ENCODE measurements around the gene HAUS8. TPM values are rescaled to one million over a fixed set of nuclear protein-coding genes. Genes with fewer than 3 reads are reported as not detected.
A peak's percentile ranks its signal among the peaks of the same experiment; 100 is the strongest.

Gene HAUS8
- total and polyA plus RNA-seq, 4 donors = 4.5 to 15.1 (median 6.5) TPM

DNA sequence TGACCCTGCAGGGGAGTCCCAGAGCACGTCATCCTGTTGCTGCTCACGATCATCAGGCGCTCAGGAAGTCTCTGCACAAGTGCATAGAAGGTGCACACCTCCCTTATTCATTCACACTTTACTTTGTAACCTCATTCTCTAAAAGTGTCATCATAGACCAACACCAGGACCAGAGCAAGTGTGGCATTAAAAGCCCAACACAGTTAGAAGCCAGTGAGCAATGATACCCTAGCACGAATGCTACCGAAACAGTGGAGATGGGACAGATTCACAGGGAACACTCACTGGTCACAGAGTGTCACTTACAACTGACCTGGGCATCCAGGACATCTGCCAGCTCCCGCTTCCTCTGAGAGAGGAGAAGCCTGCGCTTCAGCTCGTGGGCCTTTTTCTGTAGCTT, 17.0 kb downstream of the HAUS8 start:
- DNase-seq (no peak), ATAC-seq (ENCODE audit: low FRiP score) (no peak)
- Histone ChIP-seq H3K9me3 (ENCODE audit: control insufficient read depth, low read length) (peaks cover 7% of the 10 kb centered on the region), H3K4me3 (ENCODE audit: low read length in 2 of 2) (no peak overlapping the region), H3K27ac (ENCODE audit: low read depth in 1 of 2, low read length in 2 of 2) (no peak overlapping the region), H3K27me3 (ENCODE audit: control insufficient read depth in 1 of 2, insufficient read depth in 2 of 2, low read length in 1 of 2) (no peaks in the 10 kb centered on the region), H3K36me3 (ENCODE audit: control insufficient read depth in 1 of 2, insufficient read depth in 2 of 2, low read length in 1 of 2) (peaks cover 0 to 8% of the 10 kb centered on the region in 2 donors), H3K4me1 (ENCODE audit: control insufficient read depth in 1 of 2, insufficient read depth in 2 of 2, low read length in 2 of 2) (no peaks in the 10 kb centered on the region)
- intact Hi-C loops (cut with DNase I) = no loop called here
- WGBS, 2 donors = 98% methylated on average over 8 of the region's 8 CpGs

- Histone ChIP-seq H3K36me3 (ENCODE audit: control insufficient read depth in 1 of 2, insufficient read depth in 2 of 2, low read length in 1 of 2) (peaks cover 0 to 8% of the 10 kb centered on the region in 2 donors), H3K9me3 (ENCODE audit: control insufficient read depth, low read length) (peaks cover 7% of the 10 kb centered on the region), H3K4me1 (ENCODE audit: control insufficient read depth in 1 of 2, insufficient read depth in 2 of 2, low read length in 2 of 2) (no peaks in the 10 kb centered on the region), H3K27ac (ENCODE audit: low read depth in 1 of 2, low read length in 2 of 2) (no peak overlapping the region), H3K4me3 (ENCODE audit: low read length in 2 of 2) (no peak overlapping the region), H3K27me3 (ENCODE audit: control insufficient read depth in 1 of 2, insufficient read depth in 2 of 2, low read length in 1 of 2) (no peaks in the 10 kb centered on the region)
- 93 to 94% methylated on average over 15 of the region's 15 CpGs for WGBS, 2 donors
- no peak for ATAC-seq (ENCODE audit: low FRiP score)
- DNase-seq = no peak
- intact Hi-C loops (cut with DNase I) = no loop called here
Measured at GRCh38 chr19:17055636-17056035, 19.6 kb downstream of the HAUS8 start.

DNA sequence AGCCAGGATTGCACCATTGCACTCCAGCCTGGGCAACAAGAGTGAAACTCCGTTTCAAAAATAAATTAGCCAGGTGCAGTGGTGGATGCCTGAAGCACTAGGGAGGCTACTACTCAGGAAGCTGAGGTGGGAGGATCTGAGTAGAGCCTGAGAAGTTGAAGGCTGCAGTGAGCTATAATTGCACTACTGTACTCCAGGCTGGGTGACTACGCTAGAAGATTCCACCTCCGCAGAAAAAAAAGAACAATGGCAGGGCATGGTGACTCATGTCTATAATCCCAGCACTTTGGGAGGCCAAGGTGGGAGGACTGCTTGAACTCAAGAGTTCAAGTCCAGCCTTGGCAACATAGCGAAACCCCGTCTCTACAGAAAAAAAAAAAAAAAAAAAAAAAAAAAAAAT, 20.5 kb downstream of the HAUS8 start:
- Histone ChIP-seq H3K9me3 (ENCODE audit: control insufficient read depth, low read length) (peaks cover 7% of the 10 kb centered on the region), H3K27ac (ENCODE audit: low read depth in 1 of 2, low read length in 2 of 2) (no peak overlapping the region), H3K4me3 (ENCODE audit: low read length in 2 of 2) (no peak overlapping the region), H3K36me3 (ENCODE audit: control insufficient read depth in 1 of 2, insufficient read depth in 2 of 2, low read length in 1 of 2) (peaks cover 0 to 8% of the 10 kb centered on the region in 2 donors), H3K4me1 (ENCODE audit: control insufficient read depth in 1 of 2, insufficient read depth in 2 of 2, low read length in 2 of 2) (no peaks in the 10 kb centered on the region), H3K27me3 (ENCODE audit: control insufficient read depth in 1 of 2, insufficient read depth in 2 of 2, low read length in 1 of 2) (no peaks in the 10 kb centered on the region)
- ATAC-seq (ENCODE audit: low FRiP score) (no peak), DNase-seq (no peak)
- WGBS, 2 donors = 95 to 99% methylated on average over 5 of the region's 5 CpGs
- intact Hi-C loops (cut with DNase I) = loop anchor here (5.0 kb wide), 1 partner anchor 282 kb away; no protein-coding TSS in a partner anchor

GRCh38 chr19:17052439-17052838, 22.8 kb downstream of the HAUS8 start:
- no peak overlapping the region for H3K4me3 ChIP-seq (ENCODE audit: low read length in 2 of 2)
- no peak overlapping the region for H3K27ac ChIP-seq (ENCODE audit: low read depth in 1 of 2, low read length in 2 of 2)
- H3K27me3 ChIP-seq (ENCODE audit: control insufficient read depth in 1 of 2, insufficient read depth in 2 of 2, low read length in 1 of 2) = no peaks in the 10 kb centered on the region
- ATAC-seq (ENCODE audit: low FRiP score) (peak; percentile 66), DNase-seq (no peak)
- intact Hi-C loops (cut with DNase I) = loop anchor here (5.0 kb wide), 1 partner anchor 280 kb away; no protein-coding TSS in a partner anchor
- H3K36me3 ChIP-seq (ENCODE audit: control insufficient read depth in 1 of 2, insufficient read depth in 2 of 2, low read length in 1 of 2) = no peaks in the 10 kb centered on the region
- no peaks in the 10 kb centered on the region for H3K9me3 ChIP-seq (ENCODE audit: control insufficient read depth, low read length)
- WGBS, 2 donors = 51 to 52% methylated on average over 8 of the region's 8 CpGs
- H3K4me1 ChIP-seq (ENCODE audit: control insufficient read depth in 1 of 2, insufficient read depth in 2 of 2, low read length in 2 of 2) = no peaks in the 10 kb centered on the region

DNA sequence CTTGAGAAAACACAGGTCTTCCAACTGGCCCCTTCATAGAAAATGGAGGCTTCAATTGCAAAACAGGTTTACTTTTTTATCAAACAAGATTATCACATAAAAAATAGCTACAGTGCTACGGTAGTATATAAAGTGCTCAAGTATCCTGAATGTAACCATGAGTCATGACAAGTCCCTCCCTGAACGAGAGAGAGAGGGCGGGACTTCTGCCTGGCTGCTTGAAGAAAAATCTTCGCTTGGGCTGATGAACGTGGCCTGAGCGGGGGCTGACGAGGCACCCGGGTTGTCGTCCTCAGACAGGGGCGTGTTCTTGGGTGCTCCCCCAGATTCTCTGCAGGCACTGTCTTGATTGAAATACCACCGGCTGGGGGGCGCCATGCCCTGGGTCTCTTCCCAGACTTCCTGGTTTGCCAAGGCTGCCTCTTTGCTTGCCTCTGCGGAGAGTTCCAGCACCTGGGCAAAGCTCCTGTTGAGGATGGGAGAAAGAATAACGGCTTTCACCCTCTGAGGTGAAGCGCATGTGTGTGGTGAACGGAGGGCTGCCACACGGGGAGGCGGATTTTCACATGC, 25.5 kb downstream of the HAUS8 start:
- H3K36me3 ChIP-seq (ENCODE audit: control insufficient read depth in 1 of 2, insufficient read depth in 2 of 2, low read length in 1 of 2) = no peaks in the 10 kb centered on the region
- WGBS, 2 donors = 80% methylated on average over 18 of the region's 18 CpGs
- intact Hi-C loops (cut with DNase I) = loop anchor here (5.0 kb wide), 2 partner anchors 277 to 332 kb away; partner anchors contain the start of gene NWD1 (in 1 of the 2)
- no peaks in the 10 kb centered on the region for H3K27me3 ChIP-seq (ENCODE audit: control insufficient read depth in 1 of 2, insufficient read depth in 2 of 2, low read length in 1 of 2)
- no peak overlapping the region for H3K27ac ChIP-seq (ENCODE audit: low read depth in 1 of 2, low read length in 2 of 2)
- no peak for ATAC-seq (ENCODE audit: low FRiP score)
- H3K4me1 ChIP-seq (ENCODE audit: control insufficient read depth in 1 of 2, insufficient read depth in 2 of 2, low read length in 2 of 2) = no peaks in the 10 kb centered on the region
- no peaks in the 10 kb centered on the region for H3K9me3 ChIP-seq (ENCODE audit: control insufficient read depth, low read length)
- no peak overlapping the region for H3K4me3 ChIP-seq (ENCODE audit: low read length in 2 of 2)
- no peak for DNase-seq

GRCh38 chr19:17048885-17049453, 26.3 kb downstream of the HAUS8 start:
- H3K27me3 ChIP-seq (ENCODE audit: control insufficient read depth in 1 of 2, insufficient read depth in 2 of 2, low read length in 1 of 2) = no peaks in the 10 kb centered on the region
- H3K4me1 ChIP-seq (ENCODE audit: control insufficient read depth in 1 of 2, insufficient read depth in 2 of 2, low read length in 2 of 2) = no peaks in the 10 kb centered on the region
- no peak overlapping the region for H3K27ac ChIP-seq (ENCODE audit: low read depth in 1 of 2, low read length in 2 of 2)
- H3K36me3 ChIP-seq (ENCODE audit: control insufficient read depth in 1 of 2, insufficient read depth in 2 of 2, low read length in 1 of 2) = no peaks in the 10 kb centered on the region
- DNase-seq (no peak), ATAC-seq (ENCODE audit: low FRiP score) (no peak)
- no peak overlapping the region for H3K4me3 ChIP-seq (ENCODE audit: low read length in 2 of 2)
- 78 to 81% methylated on average over 16 of the region's 16 CpGs for WGBS, 2 donors
- no peaks in the 10 kb centered on the region for H3K9me3 ChIP-seq (ENCODE audit: control insufficient read depth, low read length)
- intact Hi-C loops (cut with DNase I) = loop anchor here in 1 of 2 donors (5.0 kb wide), 1 partner anchor 332 kb away; the partner anchor contains the start of gene NWD1

DNA sequence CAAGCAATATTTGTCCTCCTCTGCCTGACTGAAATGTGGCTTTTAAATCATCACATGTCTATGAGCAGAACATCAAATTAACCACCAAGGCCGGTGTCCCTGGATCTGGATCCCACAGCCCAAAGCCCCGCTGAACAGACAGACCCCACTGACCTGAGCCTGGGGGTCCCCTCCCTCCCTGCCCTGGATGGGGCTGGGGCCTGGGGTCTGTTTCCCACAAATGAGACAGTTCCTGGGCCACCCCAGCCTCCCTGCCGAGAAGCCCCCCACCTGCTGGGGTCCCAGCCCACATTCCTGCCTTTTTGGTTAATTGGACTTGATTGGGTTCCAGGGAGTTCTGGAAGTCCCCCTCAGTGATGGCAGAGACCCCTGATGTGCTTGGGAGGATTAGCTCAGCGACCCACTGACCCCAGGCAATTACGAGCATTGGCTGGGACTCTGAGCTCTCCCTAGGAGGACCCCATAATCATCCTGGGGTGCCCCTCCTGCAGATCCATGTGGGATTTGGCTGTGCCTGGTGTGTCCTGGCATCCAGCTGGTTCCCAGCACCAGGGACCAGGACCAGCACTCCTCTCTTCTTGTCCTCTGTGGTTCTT, 29.2 kb downstream of the HAUS8 start:
- H3K9me3 ChIP-seq (ENCODE audit: control insufficient read depth, low read length) = no peaks in the 10 kb centered on the region
- H3K27me3 ChIP-seq (ENCODE audit: control insufficient read depth in 1 of 2, insufficient read depth in 2 of 2, low read length in 1 of 2) = no peaks in the 10 kb centered on the region
- H3K27ac ChIP-seq (ENCODE audit: low read depth in 1 of 2, low read length in 2 of 2) = no peak overlapping the region
- no peak overlapping the region for H3K4me3 ChIP-seq (ENCODE audit: low read length in 2 of 2)
- intact Hi-C loops (cut with DNase I) = loop anchor here in 1 of 2 donors (5.0 kb wide), 1 partner anchor 329 kb away; the partner anchor contains the start of gene NWD1
- H3K36me3 ChIP-seq (ENCODE audit: control insufficient read depth in 1 of 2, insufficient read depth in 2 of 2, low read length in 1 of 2) = no peaks in the 10 kb centered on the region
- WGBS, 2 donors = 74 to 78% methylated on average over 5 of the region's 5 CpGs
- no peak for DNase-seq
- H3K4me1 ChIP-seq (ENCODE audit: control insufficient read depth in 1 of 2, insufficient read depth in 2 of 2, low read length in 2 of 2) = no peaks in the 10 kb centered on the region
- ATAC-seq (ENCODE audit: low FRiP score) = no peak

- intact Hi-C loops (cut with DNase I) = no loop called here
- no peaks in the 10 kb centered on the region for H3K36me3 ChIP-seq (ENCODE audit: control insufficient read depth in 1 of 2, insufficient read depth in 2 of 2, low read length in 1 of 2)
- H3K9me3 ChIP-seq (ENCODE audit: control insufficient read depth, low read length) = no peaks in the 10 kb centered on the region
- ATAC-seq (ENCODE audit: low FRiP score) (no peak), DNase-seq (no peak)
- WGBS, 2 donors = 53 to 59% methylated on average over 7 of the region's 7 CpGs
- no peak overlapping the region for H3K4me3 ChIP-seq (ENCODE audit: low read length in 2 of 2)
- no peaks in the 10 kb centered on the region for H3K27me3 ChIP-seq (ENCODE audit: control insufficient read depth in 1 of 2, insufficient read depth in 2 of 2, low read length in 1 of 2)
- no peaks in the 10 kb centered on the region for H3K4me1 ChIP-seq (ENCODE audit: control insufficient read depth in 1 of 2, insufficient read depth in 2 of 2, low read length in 2 of 2)
- H3K27ac ChIP-seq (ENCODE audit: low read depth in 1 of 2, low read length in 2 of 2) = no peak overlapping the region
Measured at GRCh38 chr19:17043744-17044143, 31.5 kb downstream of the HAUS8 start.

DNA sequence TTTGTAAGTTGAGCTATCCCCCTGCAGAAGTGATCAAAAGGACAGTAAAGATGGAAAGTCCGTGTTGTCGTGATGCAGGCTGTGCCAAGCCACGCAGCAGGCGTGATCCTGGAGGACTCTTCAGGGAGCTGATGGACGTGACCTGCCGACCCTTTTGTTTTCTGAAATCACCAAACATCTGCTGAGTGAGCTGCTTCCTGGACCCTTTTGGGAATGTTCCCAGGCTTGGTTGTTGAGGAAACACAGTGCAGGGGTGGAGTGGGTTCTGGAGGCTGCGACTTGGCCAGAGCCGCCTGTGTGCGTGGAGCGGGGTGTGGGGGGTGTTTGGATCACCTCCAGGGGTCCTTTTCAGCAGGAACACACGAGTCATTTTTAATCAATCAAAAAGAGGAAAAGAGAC, 33.3 kb downstream of the HAUS8 start:
- no peaks in the 10 kb centered on the region for H3K9me3 ChIP-seq (ENCODE audit: control insufficient read depth, low read length)
- H3K27me3 ChIP-seq (ENCODE audit: control insufficient read depth in 1 of 2, insufficient read depth in 2 of 2, low read length in 1 of 2) = no peaks in the 10 kb centered on the region
- WGBS, 2 donors = 5 to 7% methylated on average over 11 of the region's 11 CpGs
- DNase-seq (no peak), ATAC-seq (ENCODE audit: low FRiP score) (peak; percentile 29)
- no peak overlapping the region for H3K4me3 ChIP-seq (ENCODE audit: low read length in 2 of 2)
- no peaks in the 10 kb centered on the region for H3K36me3 ChIP-seq (ENCODE audit: control insufficient read depth in 1 of 2, insufficient read depth in 2 of 2, low read length in 1 of 2)
- intact Hi-C loops (cut with DNase I) = no loop called here
- H3K27ac ChIP-seq (ENCODE audit: low read depth in 1 of 2, low read length in 2 of 2) = no peak overlapping the region
- no peaks in the 10 kb centered on the region for H3K4me1 ChIP-seq (ENCODE audit: control insufficient read depth in 1 of 2, insufficient read depth in 2 of 2, low read length in 2 of 2)
